ENCODE measurements around the gene HDAC2.
A peak's percentile ranks its signal among the peaks of the same experiment; 100 is the strongest.
"Not testable (repeated sequence)": the region's sequence is repeated elsewhere in the genome, so short reads cannot be mapped to it uniquely, and the experiment has no call there.

The HDAC2 gene

GRCh38 chr6:113971741-113972140, 793 bp upstream of the HDAC2 start:
- DNase-seq (ENCODE audit: low spot score) = no peak

- DNase-seq (ENCODE audit: low spot score) = peak; percentile 58
Measured at GRCh38 chr6:113969888-113970804, 802 bp downstream of the HDAC2 start.

GRCh38 chr6:113968472-113968871, 2.5 kb downstream of the HDAC2 start:
- DNase-seq (ENCODE audit: low spot score) = no peak

GRCh38 chr6:113967777-113968176, 3.2 kb downstream of the HDAC2 start:
- no peak for DNase-seq (ENCODE audit: low spot score)

GRCh38 chr6:113960795-113961194, 10.2 kb downstream of the HDAC2 start:
- DNase-seq (ENCODE audit: low spot score) = no peak

GRCh38 chr6:113959235-113959634, 11.7 kb downstream of the HDAC2 start:
- no peak for DNase-seq (ENCODE audit: low spot score)

GRCh38 chr6:113954653-113955052, 16.3 kb downstream of the HDAC2 start:
- DNase-seq (ENCODE audit: low spot score) = no peak

GRCh38 chr6:113953346-113953745, 17.6 kb downstream of the HDAC2 start:
- DNase-seq (ENCODE audit: low spot score) = no peak

- no peak for DNase-seq (ENCODE audit: low spot score)
Measured at GRCh38 chr6:113949499-113949898, 21.4 kb downstream of the HDAC2 start.

- DNase-seq (ENCODE audit: low spot score) = no peak
Measured at GRCh38 chr6:113944701-113945100, 26.2 kb downstream of the HDAC2 start.

- DNase-seq (ENCODE audit: low spot score) = no peak
Measured at GRCh38 chr6:113939825-113940224, 31.1 kb downstream of the HDAC2 start.

GRCh38 chr6:113936093-113936934, 34.6 kb downstream of the HDAC2 start:
- peak; percentile 42 for DNase-seq (ENCODE audit: low spot score)

GRCh38 chr6:113934101-113934500, 36.8 kb downstream of the HDAC2 start:
- DNase-seq (ENCODE audit: low spot score) = no peak

- not testable (repeated sequence) for DNase-seq (ENCODE audit: low spot score)
Measured at GRCh38 chr6:113931907-113932306, 39.0 kb downstream of the HDAC2 start.

- DNase-seq (ENCODE audit: low spot score) = no peak
Measured at GRCh38 chr6:113930183-113930582, 40.8 kb downstream of the HDAC2 start.

GRCh38 chr6:113927001-113927400, 43.9 kb downstream of the HDAC2 start:
- DNase-seq (ENCODE audit: low spot score) = no peak

GRCh38 chr6:113925378-113925777, 45.6 kb downstream of the HDAC2 start:
- DNase-seq (ENCODE audit: low spot score) = no peak

- DNase-seq (ENCODE audit: low spot score) = no peak
Measured at GRCh38 chr6:113924312-113924723, 46.6 kb downstream of the HDAC2 start.

- DNase-seq (ENCODE audit: low spot score) = no peak
Measured at GRCh38 chr6:113923526-113923925, 47.4 kb downstream of the HDAC2 start.

GRCh38 chr6:113921299-113921904, 49.5 kb downstream of the HDAC2 start:
- no peak for DNase-seq (ENCODE audit: low spot score)

- DNase-seq (ENCODE audit: low spot score) = no peak
Measured at GRCh38 chr6:113920663-113921267, 50.2 kb downstream of the HDAC2 start.

GRCh38 chr6:113910285-113910684, 60.7 kb downstream of the HDAC2 start:
- not testable (repeated sequence) for DNase-seq (ENCODE audit: low spot score)
